GM23338 (cell line): ENCODE results near the gene KRTAP12-4. TPM values are rescaled to one million over a fixed set of nuclear protein-coding genes. Genes with fewer than 3 reads are reported as not detected.

Source experiments
- ATAC-seq: fragments of 200-7000 bp; cut with Tn5 transposase; 3 replicates; pipeline ENCODE4 v1.9.1; 2020
- DNase-seq: peaks from one replicate; pipeline ENCODE4 v3.0.0-alpha.2; 2015; ENCODE audit warnings: low spot score
- H2AFZ ChIP-seq: fragments of 200-600 bp; sonication (generic); 2 replicates; pipeline ENCODE4 v1.8.0; 2016; ENCODE audit warnings: antibody characterized with exemption, mild to moderate bottlenecking, moderate library complexity
- H3F3A ChIP-seq: fragments of 200-600 bp; sonication (generic); replicated peaks from 2 replicates; pipeline ENCODE4 v1.8.0; 2017; ENCODE audit warnings: antibody characterized with exemption, mixed run types, low read depth
- H3K27ac ChIP-seq: fragments of 200-600 bp; sonication (generic); 2 replicates; pipeline ENCODE4 v1.6.1; 2016; ENCODE audit warnings: low read depth
- H3K27me3 ChIP-seq: fragments of 200-600 bp; sonication (generic); 2 replicates; pipeline ENCODE4 v1.8.0; 2016; ENCODE audit warnings: mild to moderate bottlenecking, mixed run types, moderate library complexity; ENCODE audit not compliant: insufficient read depth
- H3K36me3 ChIP-seq: fragments of 200-600 bp; sonication (generic); 2 replicates; pipeline ENCODE4 v1.8.0; 2016; ENCODE audit warnings: mild to moderate bottlenecking; ENCODE audit not compliant: insufficient read depth
- H3K4me1 ChIP-seq: fragments of 200-600 bp; sonication (generic); 2 replicates; pipeline ENCODE4 v1.8.0; 2016; ENCODE audit warnings: mild to moderate bottlenecking, moderate library complexity; ENCODE audit not compliant: insufficient read depth
- H3K4me2 ChIP-seq: fragments of 200-600 bp; sonication (generic); 2 replicates; pipeline ENCODE4 v1.7.1; 2017; ENCODE audit warnings: mixed run types
- H3K4me3 ChIP-seq: fragments of 200-600 bp; sonication (generic); 2 replicates; pipeline ENCODE4 v1.6.1; 2016; ENCODE audit warnings: mixed run types
- H3K79me2 ChIP-seq: fragments of 200-600 bp; sonication (generic); replicated peaks from 2 replicates; pipeline ENCODE4 v1.8.0; 2017; ENCODE audit warnings: mild to moderate bottlenecking; ENCODE audit not compliant: insufficient read depth
- H3K9me2 ChIP-seq: fragments of 200-600 bp; sonication (generic); 2 replicates; pipeline ENCODE4 v1.8.0; 2017; ENCODE audit not compliant: insufficient read depth
- H4K20me1 ChIP-seq: fragments of 200-600 bp; sonication (generic); replicated peaks from 2 replicates; pipeline ENCODE4 v1.8.0; 2017; ENCODE audit warnings: mild to moderate bottlenecking; ENCODE audit not compliant: insufficient read depth
- H3K27ac Mint-ChIP-seq: 2 replicates; pipeline ENCODE4 v1.8.0; 2020; ENCODE audit warnings: inconsistent platforms, mild to moderate bottlenecking, moderate library complexity, mixed read lengths
- H3K27me3 Mint-ChIP-seq: 3 replicates; pipeline ENCODE4 v1.8.0; 2022; ENCODE audit warnings: low read depth, mild to moderate bottlenecking, moderate library complexity, mixed read lengths, inconsistent platforms; ENCODE audit not compliant: insufficient read depth, poor library complexity
- H3K36me3 Mint-ChIP-seq: 3 replicates; pipeline ENCODE4 v1.8.0; 2021; ENCODE audit warnings: low read depth, mild to moderate bottlenecking, inconsistent platforms, moderate library complexity, mixed read lengths
- H3K4me1 Mint-ChIP-seq: 3 replicates; pipeline ENCODE4 v1.8.0; 2020; ENCODE audit warnings: mild to moderate bottlenecking, inconsistent platforms, mixed read lengths
- H3K4me3 Mint-ChIP-seq: 3 replicates; pipeline ENCODE4 v1.8.0; 2021; ENCODE audit warnings: moderate library complexity, mild to moderate bottlenecking, inconsistent platforms, mixed read lengths
- H3K9me3 Mint-ChIP-seq: 3 replicates; pipeline ENCODE4 v1.8.0; 2020; ENCODE audit warnings: moderate library complexity, mild to moderate bottlenecking, inconsistent platforms, mixed read lengths
- EZH2 ChIP-seq: fragments of 200-600 bp; sonication (generic); IDR thresholded peaks from one replicate; pipeline ENCODE4 v1.8.0; 2017; ENCODE audit warnings: antibody characterized with exemption, mild to moderate bottlenecking, low read depth; ENCODE audit not compliant: unreplicated experiment
- EZH2phosphoT487 ChIP-seq: fragments of 200-600 bp; sonication (generic); IDR thresholded peaks from one replicate; pipeline ENCODE4 v1.8.1; 2018; ENCODE audit warnings: antibody characterized with exemption; ENCODE audit not compliant: unreplicated experiment
- JUNB ChIP-seq: IDR thresholded peaks from one replicate; pipeline ENCODE4 v1.6.1; 2016; ENCODE audit warnings: antibody characterized with exemption; ENCODE audit not compliant: unreplicated experiment
- POLR2AphosphoS5 ChIP-seq: IDR thresholded peaks from 2 replicates; pipeline ENCODE4 v1.6.1; 2016; ENCODE audit warnings: antibody characterized with exemption, low read depth
- STAT1 ChIP-seq: IDR thresholded peaks from one replicate; pipeline ENCODE4 v1.6.1; 2016; ENCODE audit warnings: antibody characterized with exemption; ENCODE audit not compliant: unreplicated experiment
- ZNF114 ChIP-seq: fragments of 250-450 bp; sonication (Bioruptor Pico); IDR thresholded peaks from 2 replicates; pipeline ENCODE4 v1.5.0; 2020; ENCODE audit warnings: mild to moderate bottlenecking, moderate library complexity
- polyA plus RNA-seq: library from polyadenylated mRNA; unstranded; fragments of >200 nt; fragmentation: Nextera tagmentation; extraction: Ambion mirVana; gene quantifications from 2 replicates; pipeline ENCODE4 v1.2.1, GENCODE V29; 2016
- total RNA-seq: library from RNA; depleted of rRNA; stranded (reverse); fragments of >200 nt; shearing (Covaris generic); gene quantifications from 2 replicates; pipeline ENCODE4 v1.2.3, GENCODE V29; 2014
- TF ChIP-seq, protein P1 (sequence below): IDR thresholded peaks from 2 replicates; pipeline ENCODE4 v1.6.1; 2016; ENCODE audit warnings: antibody characterized with exemption
- TF ChIP-seq, protein P2 (sequence below): fragments of 250-450 bp; sonication (Bioruptor Pico); IDR thresholded peaks from 2 replicates; pipeline ENCODE4 v1.5.0; 2020; ENCODE audit warnings: mild to moderate bottlenecking, moderate library complexity
- TF ChIP-seq, protein P3 (sequence below): IDR thresholded peaks from one replicate; pipeline ENCODE4 v1.6.1; 2018; ENCODE audit warnings: antibody characterized with exemption; ENCODE audit not compliant: unreplicated experiment

The KRTAP12-4 gene
- total and polyA plus RNA-seq, 2 experiments from 2014 or later, result not detected

DNA sequence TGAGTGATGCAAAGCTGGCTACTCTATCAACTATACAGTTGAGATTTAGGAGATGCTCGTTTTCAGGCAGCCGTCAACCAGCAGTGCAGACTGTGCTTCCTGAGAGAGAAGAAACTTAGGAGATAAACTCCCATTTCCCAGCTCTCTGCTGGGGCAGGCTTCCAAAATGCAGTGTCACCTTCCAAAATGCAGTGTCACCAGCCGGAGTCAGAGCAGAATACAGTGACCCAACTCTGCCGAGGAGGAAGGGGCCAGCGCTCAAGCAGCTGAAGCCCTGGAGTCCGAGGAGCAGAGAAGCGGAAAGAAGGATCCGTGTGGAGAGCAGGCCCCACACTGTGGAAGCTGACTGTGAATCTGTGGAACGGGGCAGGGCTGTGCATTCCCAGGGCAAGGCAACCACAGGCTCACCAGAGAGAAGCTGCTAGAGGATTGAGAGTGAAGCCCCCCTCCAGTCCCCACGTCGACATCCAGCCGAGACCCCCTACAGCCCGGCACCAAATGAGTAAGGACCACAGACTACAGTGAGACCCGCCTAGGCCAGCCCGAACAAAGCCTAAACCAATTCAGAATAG is 28.2 kb upstream of the KRTAP12-4 start:
- no peak for ATAC-seq
- no peaks in the 10 kb centered on the region; the same call in 1 of the 2 replicates for H3K9me2 ChIP-seq

More for the DNA sequence above, 28.2 kb upstream of the KRTAP12-4 start:
- TF ChIP-seq, protein P1, sequence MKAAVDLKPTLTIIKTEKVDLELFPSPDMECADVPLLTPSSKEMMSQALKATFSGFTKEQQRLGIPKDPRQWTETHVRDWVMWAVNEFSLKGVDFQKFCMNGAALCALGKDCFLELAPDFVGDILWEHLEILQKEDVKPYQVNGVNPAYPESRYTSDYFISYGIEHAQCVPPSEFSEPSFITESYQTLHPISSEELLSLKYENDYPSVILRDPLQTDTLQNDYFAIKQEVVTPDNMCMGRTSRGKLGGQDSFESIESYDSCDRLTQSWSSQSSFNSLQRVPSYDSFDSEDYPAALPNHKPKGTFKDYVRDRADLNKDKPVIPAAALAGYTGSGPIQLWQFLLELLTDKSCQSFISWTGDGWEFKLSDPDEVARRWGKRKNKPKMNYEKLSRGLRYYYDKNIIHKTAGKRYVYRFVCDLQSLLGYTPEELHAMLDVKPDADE, result no peak
- TF ChIP-seq POLR2AphosphoS5, result no peak
- TF ChIP-seq EZH2, result no peak
- TF ChIP-seq STAT1, result no peak
- TF ChIP-seq, protein P2, sequence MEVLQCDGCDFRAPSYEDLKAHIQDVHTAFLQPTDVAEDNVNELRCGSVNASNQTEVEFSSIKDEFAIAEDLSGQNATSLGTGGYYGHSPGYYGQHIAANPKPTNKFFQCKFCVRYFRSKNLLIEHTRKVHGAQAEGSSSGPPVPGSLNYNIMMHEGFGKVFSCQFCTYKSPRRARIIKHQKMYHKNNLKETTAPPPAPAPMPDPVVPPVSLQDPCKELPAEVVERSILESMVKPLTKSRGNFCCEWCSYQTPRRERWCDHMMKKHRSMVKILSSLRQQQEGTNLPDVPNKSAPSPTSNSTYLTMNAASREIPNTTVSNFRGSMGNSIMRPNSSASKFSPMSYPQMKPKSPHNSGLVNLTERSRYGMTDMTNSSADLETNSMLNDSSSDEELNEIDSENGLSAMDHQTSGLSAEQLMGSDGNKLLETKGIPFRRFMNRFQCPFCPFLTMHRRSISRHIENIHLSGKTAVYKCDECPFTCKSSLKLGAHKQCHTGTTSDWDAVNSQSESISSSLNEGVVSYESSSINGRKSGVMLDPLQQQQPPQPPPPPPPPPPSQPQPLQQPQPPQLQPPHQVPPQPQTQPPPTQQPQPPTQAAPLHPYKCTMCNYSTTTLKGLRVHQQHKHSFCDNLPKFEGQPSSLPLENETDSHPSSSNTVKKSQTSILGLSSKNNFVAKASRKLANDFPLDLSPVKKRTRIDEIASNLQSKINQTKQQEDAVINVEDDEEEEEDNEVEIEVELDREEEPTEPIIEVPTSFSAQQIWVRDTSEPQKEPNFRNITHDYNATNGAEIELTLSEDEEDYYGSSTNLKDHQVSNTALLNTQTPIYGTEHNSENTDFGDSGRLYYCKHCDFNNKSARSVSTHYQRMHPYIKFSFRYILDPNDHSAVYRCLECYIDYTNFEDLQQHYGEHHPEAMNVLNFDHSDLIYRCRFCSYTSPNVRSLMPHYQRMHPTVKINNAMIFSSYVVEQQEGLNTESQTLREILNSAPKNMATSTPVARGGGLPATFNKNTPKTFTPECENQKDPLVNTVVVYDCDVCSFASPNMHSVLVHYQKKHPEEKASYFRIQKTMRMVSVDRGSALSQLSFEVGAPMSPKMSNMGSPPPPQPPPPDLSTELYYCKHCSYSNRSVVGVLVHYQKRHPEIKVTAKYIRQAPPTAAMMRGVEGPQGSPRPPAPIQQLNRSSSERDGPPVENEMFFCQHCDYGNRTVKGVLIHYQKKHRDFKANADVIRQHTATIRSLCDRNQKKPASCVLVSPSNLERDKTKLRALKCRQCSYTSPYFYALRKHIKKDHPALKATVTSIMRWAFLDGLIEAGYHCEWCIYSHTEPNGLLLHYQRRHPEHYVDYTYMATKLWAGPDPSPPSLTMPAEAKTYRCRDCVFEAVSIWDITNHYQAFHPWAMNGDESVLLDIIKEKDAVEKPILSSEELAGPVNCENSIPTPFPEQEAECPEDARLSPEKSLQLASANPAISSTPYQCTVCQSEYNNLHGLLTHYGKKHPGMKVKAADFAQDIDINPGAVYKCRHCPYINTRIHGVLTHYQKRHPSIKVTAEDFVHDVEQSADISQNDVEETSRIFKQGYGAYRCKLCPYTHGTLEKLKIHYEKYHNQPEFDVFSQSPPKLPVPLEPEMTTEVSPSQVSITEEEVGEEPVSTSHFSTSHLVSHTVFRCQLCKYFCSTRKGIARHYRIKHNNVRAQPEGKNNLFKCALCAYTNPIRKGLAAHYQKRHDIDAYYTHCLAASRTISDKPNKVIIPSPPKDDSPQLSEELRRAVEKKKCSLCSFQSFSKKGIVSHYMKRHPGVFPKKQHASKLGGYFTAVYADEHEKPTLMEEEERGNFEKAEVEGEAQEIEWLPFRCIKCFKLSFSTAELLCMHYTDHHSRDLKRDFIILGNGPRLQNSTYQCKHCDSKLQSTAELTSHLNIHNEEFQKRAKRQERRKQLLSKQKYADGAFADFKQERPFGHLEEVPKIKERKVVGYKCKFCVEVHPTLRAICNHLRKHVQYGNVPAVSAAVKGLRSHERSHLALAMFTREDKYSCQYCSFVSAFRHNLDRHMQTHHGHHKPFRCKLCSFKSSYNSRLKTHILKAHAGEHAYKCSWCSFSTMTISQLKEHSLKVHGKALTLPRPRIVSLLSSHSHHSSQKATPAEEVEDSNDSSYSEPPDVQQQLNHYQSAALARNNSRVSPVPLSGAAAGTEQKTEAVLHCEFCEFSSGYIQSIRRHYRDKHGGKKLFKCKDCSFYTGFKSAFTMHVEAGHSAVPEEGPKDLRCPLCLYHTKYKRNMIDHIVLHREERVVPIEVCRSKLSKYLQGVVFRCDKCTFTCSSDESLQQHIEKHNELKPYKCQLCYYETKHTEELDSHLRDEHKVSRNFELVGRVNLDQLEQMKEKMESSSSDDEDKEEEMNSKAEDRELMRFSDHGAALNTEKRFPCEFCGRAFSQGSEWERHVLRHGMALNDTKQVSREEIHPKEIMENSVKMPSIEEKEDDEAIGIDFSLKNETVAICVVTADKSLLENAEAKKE (CRISPR knock-in tag), result no peak
- TF ChIP-seq ZNF114 (CRISPR knock-in tag), result no peak
- TF ChIP-seq JUNB, result no peak
- no peak for TF ChIP-seq EZH2phosphoT487
- TF ChIP-seq, protein P3, sequence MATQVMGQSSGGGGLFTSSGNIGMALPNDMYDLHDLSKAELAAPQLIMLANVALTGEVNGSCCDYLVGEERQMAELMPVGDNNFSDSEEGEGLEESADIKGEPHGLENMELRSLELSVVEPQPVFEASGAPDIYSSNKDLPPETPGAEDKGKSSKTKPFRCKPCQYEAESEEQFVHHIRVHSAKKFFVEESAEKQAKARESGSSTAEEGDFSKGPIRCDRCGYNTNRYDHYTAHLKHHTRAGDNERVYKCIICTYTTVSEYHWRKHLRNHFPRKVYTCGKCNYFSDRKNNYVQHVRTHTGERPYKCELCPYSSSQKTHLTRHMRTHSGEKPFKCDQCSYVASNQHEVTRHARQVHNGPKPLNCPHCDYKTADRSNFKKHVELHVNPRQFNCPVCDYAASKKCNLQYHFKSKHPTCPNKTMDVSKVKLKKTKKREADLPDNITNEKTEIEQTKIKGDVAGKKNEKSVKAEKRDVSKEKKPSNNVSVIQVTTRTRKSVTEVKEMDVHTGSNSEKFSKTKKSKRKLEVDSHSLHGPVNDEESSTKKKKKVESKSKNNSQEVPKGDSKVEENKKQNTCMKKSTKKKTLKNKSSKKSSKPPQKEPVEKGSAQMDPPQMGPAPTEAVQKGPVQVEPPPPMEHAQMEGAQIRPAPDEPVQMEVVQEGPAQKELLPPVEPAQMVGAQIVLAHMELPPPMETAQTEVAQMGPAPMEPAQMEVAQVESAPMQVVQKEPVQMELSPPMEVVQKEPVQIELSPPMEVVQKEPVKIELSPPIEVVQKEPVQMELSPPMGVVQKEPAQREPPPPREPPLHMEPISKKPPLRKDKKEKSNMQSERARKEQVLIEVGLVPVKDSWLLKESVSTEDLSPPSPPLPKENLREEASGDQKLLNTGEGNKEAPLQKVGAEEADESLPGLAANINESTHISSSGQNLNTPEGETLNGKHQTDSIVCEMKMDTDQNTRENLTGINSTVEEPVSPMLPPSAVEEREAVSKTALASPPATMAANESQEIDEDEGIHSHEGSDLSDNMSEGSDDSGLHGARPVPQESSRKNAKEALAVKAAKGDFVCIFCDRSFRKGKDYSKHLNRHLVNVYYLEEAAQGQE, result no peak
- no peak overlapping the region for H3K4me3 ChIP-seq
- H3K4me3 Mint-ChIP-seq, result no peak overlapping the region
- H3K36me3 Mint-ChIP-seq, result no peaks in the 10 kb centered on the region
- no peaks in the 10 kb centered on the region for H3K36me3 ChIP-seq
- peak overlapping the region; percentile 32; the same call in 1 of the 2 replicates for H2AFZ ChIP-seq
- H3K27me3 Mint-ChIP-seq, result peaks cover 12% of the 10 kb centered on the region
- no peak overlapping the region for H3K27ac ChIP-seq
- 0 out of 2 replicates have a peak, but pooled peaks cover 4% of the 10 kb centered on the region for H3F3A ChIP-seq
- H3K4me1 Mint-ChIP-seq, result peaks cover 19% of the 10 kb centered on the region
- H3K79me2 ChIP-seq, result no peaks in the 10 kb centered on the region
- H3K9me3 Mint-ChIP-seq, result no peaks in the 10 kb centered on the region; the same call in 1 of the 3 replicates
- no peak for DNase-seq
- H3K4me2 ChIP-seq, result no peak overlapping the region
- H3K27me3 ChIP-seq, result no peaks in the 10 kb centered on the region
- H4K20me1 ChIP-seq, result no peaks in the 10 kb centered on the region
- H3K27ac Mint-ChIP-seq, result no peak overlapping the region
- H3K4me1 ChIP-seq, result peaks cover 6% of the 10 kb centered on the region
